ENCODE measurements around the gene RASGEF1C.

The RASGEF1C gene

GRCh38 chr5:180137401-180138213 is 71.4 kb downstream of the RASGEF1C start:
- no peak overlapping the region for H3K27ac ChIP-seq
- no peaks in the 10 kb centered on the region for H3K36me3 ChIP-seq (replicated peaks)
- no peak for DNase-seq
- no peak overlapping the region for H3K4me3 ChIP-seq (ENCODE audit: low read depth, low read length)
- TF ChIP-seq, protein P1, sequence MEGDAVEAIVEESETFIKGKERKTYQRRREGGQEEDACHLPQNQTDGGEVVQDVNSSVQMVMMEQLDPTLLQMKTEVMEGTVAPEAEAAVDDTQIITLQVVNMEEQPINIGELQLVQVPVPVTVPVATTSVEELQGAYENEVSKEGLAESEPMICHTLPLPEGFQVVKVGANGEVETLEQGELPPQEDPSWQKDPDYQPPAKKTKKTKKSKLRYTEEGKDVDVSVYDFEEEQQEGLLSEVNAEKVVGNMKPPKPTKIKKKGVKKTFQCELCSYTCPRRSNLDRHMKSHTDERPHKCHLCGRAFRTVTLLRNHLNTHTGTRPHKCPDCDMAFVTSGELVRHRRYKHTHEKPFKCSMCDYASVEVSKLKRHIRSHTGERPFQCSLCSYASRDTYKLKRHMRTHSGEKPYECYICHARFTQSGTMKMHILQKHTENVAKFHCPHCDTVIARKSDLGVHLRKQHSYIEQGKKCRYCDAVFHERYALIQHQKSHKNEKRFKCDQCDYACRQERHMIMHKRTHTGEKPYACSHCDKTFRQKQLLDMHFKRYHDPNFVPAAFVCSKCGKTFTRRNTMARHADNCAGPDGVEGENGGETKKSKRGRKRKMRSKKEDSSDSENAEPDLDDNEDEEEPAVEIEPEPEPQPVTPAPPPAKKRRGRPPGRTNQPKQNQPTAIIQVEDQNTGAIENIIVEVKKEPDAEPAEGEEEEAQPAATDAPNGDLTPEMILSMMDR (IDR thresholded peaks at IDR 0.05; ENCODE audit: low read depth, low read length, missing control alignments): no peak
- in situ Hi-C loops (cut with HindIII; ENCODE audit: low pct_ligation_motif_present, low sequenced_read_pairs): no loop called here
- H3K27me3 ChIP-seq (replicated peaks): no peaks in the 10 kb centered on the region

DNA sequence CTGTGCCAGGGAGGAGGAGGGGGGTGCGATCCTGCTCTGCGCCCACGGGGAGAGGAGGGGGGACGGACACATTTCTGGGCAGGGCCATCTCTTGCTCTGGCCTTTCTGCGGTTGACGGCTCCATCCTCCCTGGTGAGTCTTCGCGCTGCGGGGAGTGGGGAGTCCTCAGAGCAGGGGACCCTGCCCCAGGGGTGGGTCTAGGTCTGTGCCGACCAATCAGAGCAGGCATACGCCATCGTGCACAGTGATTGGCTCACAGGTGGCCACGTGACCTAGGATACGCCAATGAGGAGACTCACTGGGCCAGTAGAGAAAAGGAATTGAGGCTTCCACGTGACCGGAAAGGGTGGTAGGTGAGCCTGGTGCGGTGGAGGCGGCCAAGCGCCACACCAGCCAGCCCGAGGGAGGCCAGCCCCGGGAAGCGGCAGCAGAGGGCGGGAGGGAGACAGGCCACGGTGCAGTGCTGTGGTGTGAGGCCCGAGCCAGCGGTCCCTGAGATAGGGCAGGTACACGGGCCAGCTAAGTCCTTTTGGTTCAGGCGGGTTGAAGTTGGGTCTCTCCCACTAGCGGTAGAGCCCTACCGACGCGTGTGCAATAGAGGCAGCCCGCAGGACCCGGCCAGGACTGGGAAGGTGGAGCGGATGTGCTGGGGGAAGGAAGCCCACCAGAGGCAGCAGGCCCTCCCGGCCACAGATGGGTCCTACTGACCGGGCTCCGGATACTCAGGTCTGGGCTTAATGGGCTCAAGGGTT is 72.2 kb downstream of the RASGEF1C start:
- in situ Hi-C loops (cut with HindIII; ENCODE audit: low pct_ligation_motif_present, low sequenced_read_pairs): no loop called here
- TF ChIP-seq, protein P1 (IDR thresholded peaks at IDR 0.05; ENCODE audit: low read depth, low read length, missing control alignments): no peak
- Histone ChIP-seq H3K36me3 (replicated peaks) (no peaks in the 10 kb centered on the region), H3K4me3 (ENCODE audit: low read depth, low read length) (no peak overlapping the region), H3K27ac (no peak overlapping the region), H3K27me3 (replicated peaks) (peaks cover 2% of the 10 kb centered on the region)
- no peak for DNase-seq

DNA sequence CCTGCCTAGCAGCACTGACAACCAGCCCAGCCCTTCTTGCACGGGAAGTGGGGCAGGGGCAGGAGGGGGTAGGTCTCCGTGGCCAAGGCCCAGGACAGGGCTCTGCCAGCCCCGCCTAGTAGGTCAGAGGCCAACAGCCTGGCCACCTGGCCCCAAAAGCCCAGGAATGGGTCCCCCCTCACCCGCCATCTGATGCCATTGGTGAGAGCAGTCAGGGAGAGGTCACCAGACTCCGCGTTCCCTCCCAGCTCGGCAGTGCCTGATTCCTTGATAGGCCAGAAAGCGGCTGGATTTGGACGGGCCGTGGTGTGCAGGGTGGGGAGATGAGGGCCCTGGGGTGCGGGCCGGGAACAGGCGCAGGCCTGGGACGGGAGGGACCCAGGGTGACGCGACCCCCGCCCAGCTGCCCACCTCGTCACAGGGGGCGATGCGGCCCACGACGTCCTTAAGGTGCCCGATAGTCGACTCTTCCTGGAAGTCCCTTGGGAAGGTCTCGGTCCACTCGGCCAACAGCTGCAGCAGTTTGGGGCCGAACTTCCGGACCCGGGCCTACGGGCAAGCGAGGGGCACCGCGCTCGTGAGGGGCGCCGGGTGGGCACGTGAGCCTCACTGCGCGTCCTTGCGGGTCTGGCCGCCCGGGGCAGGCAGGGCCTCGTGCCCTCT is 72.9 kb downstream of the RASGEF1C start:
- no peaks in the 10 kb centered on the region for H3K36me3 ChIP-seq (replicated peaks)
- TF ChIP-seq, protein P1 (IDR thresholded peaks at IDR 0.05; ENCODE audit: low read depth, low read length, missing control alignments): no peak
- no peak overlapping the region for H3K4me3 ChIP-seq (ENCODE audit: low read depth, low read length)
- H3K27me3 ChIP-seq (replicated peaks): peaks cover 5% of the 10 kb centered on the region
- no peak overlapping the region for H3K27ac ChIP-seq
- DNase-seq: no peak
- in situ Hi-C loops (cut with HindIII; ENCODE audit: low pct_ligation_motif_present, low sequenced_read_pairs): no loop called here

- H3K4me3 ChIP-seq (ENCODE audit: low read depth, low read length): no peak overlapping the region
- TF ChIP-seq, protein P1 (IDR thresholded peaks at IDR 0.05; ENCODE audit: low read depth, low read length, missing control alignments): no peak
- H3K36me3 ChIP-seq (replicated peaks): no peaks in the 10 kb centered on the region
- H3K27me3 ChIP-seq (replicated peaks): peaks cover 5% of the 10 kb centered on the region
- in situ Hi-C loops (cut with HindIII; ENCODE audit: low pct_ligation_motif_present, low sequenced_read_pairs): no loop called here
- DNase-seq: peak; percentile 52
- H3K27ac ChIP-seq: no peak overlapping the region
Observed at GRCh38 chr5:180135128-180135955, 73.7 kb downstream of the RASGEF1C start.

- no peak for DNase-seq
- H3K27me3 ChIP-seq (replicated peaks): peaks cover 5% of the 10 kb centered on the region
Observed at GRCh38 chr5:180133971-180134508, 75.0 kb downstream of the RASGEF1C start.

More at GRCh38 chr5:180133971-180134508, 75.0 kb downstream of the RASGEF1C start:
- Histone ChIP-seq H3K4me3 (ENCODE audit: low read depth, low read length) (no peak overlapping the region), H3K27ac (no peak overlapping the region), H3K36me3 (replicated peaks) (no peaks in the 10 kb centered on the region)
- TF ChIP-seq, protein P1 (IDR thresholded peaks at IDR 0.05; ENCODE audit: low read depth, low read length, missing control alignments): no peak
- in situ Hi-C loops (cut with HindIII; ENCODE audit: low pct_ligation_motif_present, low sequenced_read_pairs): no loop called here

Data from brain microvascular endothelial cell (primary cell).